WTC11 (cell line): ENCODE measurements around the gene HDAC9. TPM values are rescaled to one million over a fixed set of nuclear protein-coding genes. Genes with fewer than 3 reads are reported as not detected.

ENCODE experiments used
- ATAC-seq: fragments of 200-7000 bp; cut with Tn5 transposase; 2 replicates; pipeline ENCODE4 v1.10.0; 2021; ENCODE audit warnings: mild to moderate bottlenecking, moderate library complexity
- CTCF ChIA-PET: fragments of 300-600 bp; sonication (Branson Sonifier 250); formaldehyde crosslinking; loops from one replicate; lab custom pipeline; 2021; ENCODE audit warnings: antibody characterized with exemption; lab: Charles Lee
- POLR2A ChIA-PET: fragments of 350-600 bp; sonication (Branson Sonifier 250); formaldehyde crosslinking; loops from one replicate; lab custom pipeline; 2021; ENCODE audit warnings: antibody characterized with exemption; lab: Charles Lee
- DNase-seq: peaks from one replicate; pipeline ENCODE4 v3.0.0; 2021; ENCODE audit warnings: low spot score
- H3K27ac Mint-ChIP-seq: 2 replicates; pipeline ENCODE4 v1.8.0; 2021; ENCODE audit warnings: mixed read lengths
- H3K27me3 Mint-ChIP-seq: 2 replicates; pipeline ENCODE4 v1.8.0; 2021; ENCODE audit warnings: low read depth, mild to moderate bottlenecking, moderate library complexity, mixed read lengths
- H3K36me3 Mint-ChIP-seq: 2 replicates; pipeline ENCODE4 v1.8.0; 2021; ENCODE audit warnings: mixed read lengths
- H3K4me1 Mint-ChIP-seq: 2 replicates; pipeline ENCODE4 v1.8.0; 2022; ENCODE audit warnings: mixed read lengths
- H3K4me3 Mint-ChIP-seq: 2 replicates; pipeline ENCODE4 v1.8.0; 2021; ENCODE audit warnings: mild to moderate bottlenecking, moderate library complexity, mixed read lengths
- H3K9me3 Mint-ChIP-seq: 2 replicates; pipeline ENCODE4 v1.8.0; 2021; ENCODE audit warnings: mixed read lengths
- ARID4B ChIP-seq: sonication (generic); formaldehyde crosslinking; IDR thresholded peaks from 2 replicates; pipeline ENCODE4 v1.8.0; 2023; ENCODE audit warnings: missing genetic modification reagents, mild to moderate bottlenecking, borderline replicate concordance
- ATF2 ChIP-seq: sonication (generic); formaldehyde crosslinking; IDR thresholded peaks from 2 replicates; pipeline ENCODE4 v1.8.1; 2022; ENCODE audit warnings: low read depth, missing genetic modification reagents, borderline replicate concordance
- ETV6 ChIP-seq: sonication (generic); formaldehyde crosslinking; IDR thresholded peaks from 2 replicates; pipeline ENCODE4 v1.8.1; 2022; ENCODE audit warnings: mild to moderate bottlenecking, missing genetic modification reagents
- GTF2I ChIP-seq: fragments of 250-450 bp; sonication (Bioruptor Pico); conservative IDR thresholded peaks from 2 replicates; pipeline ENCODE4 v1.4.0; 2021; ENCODE audit warnings: mild to moderate bottlenecking
- KAT7 ChIP-seq: sonication (generic); formaldehyde crosslinking; IDR thresholded peaks from 2 replicates; pipeline ENCODE4 v1.8.1; 2023; ENCODE audit warnings: missing genetic modification reagents, mild to moderate bottlenecking, borderline replicate concordance
- NFE2L1 ChIP-seq: sonication (generic); formaldehyde crosslinking; IDR thresholded peaks from 2 replicates; pipeline ENCODE4 v1.8.1; 2023; ENCODE audit warnings: missing genetic modification reagents
- NR1H2 ChIP-seq: sonication (generic); formaldehyde crosslinking; IDR thresholded peaks from 2 replicates; pipeline ENCODE4 v1.9.0; 2021; ENCODE audit warnings: mild to moderate bottlenecking, moderate library complexity, missing genetic modification reagents
- NR3C1 ChIP-seq: sonication (generic); formaldehyde crosslinking; conservative IDR thresholded peaks from 2 replicates; pipeline ENCODE4 v1.8.1; 2023; ENCODE audit warnings: low read depth, mild to moderate bottlenecking, missing genetic modification reagents
- PRDM15 ChIP-seq: sonication (generic); formaldehyde crosslinking; IDR thresholded peaks from 2 replicates; pipeline ENCODE4 v1.8.0; 2022; ENCODE audit warnings: missing genetic modification reagents
- SMAD3 ChIP-seq: sonication (generic); formaldehyde crosslinking; IDR thresholded peaks from 2 replicates; pipeline ENCODE4 v1.8.0; 2022; ENCODE audit warnings: missing genetic modification reagents, mild to moderate bottlenecking, borderline replicate concordance
- STAT6 ChIP-seq: sonication (generic); formaldehyde crosslinking; conservative IDR thresholded peaks from 2 replicates; pipeline ENCODE4 v1.8.1; 2023; ENCODE audit warnings: mild to moderate bottlenecking, low read depth, missing genetic modification reagents, moderate library complexity
- TEAD4 ChIP-seq: sonication (generic); formaldehyde crosslinking; IDR thresholded peaks from 2 replicates; pipeline ENCODE4 v1.8.0; 2022; ENCODE audit warnings: mild to moderate bottlenecking, missing genetic modification reagents
- ZMAT4 ChIP-seq: fragments of 250-450 bp; sonication (Bioruptor Pico); IDR thresholded peaks from 2 replicates; pipeline ENCODE4 v1.9.0; 2021; ENCODE audit warnings: mild to moderate bottlenecking
- ZNF121 ChIP-seq: sonication (generic); formaldehyde crosslinking; IDR thresholded peaks from 2 replicates; pipeline ENCODE4 v1.8.0; 2023; ENCODE audit warnings: missing genetic modification reagents
- ZNF396 ChIP-seq: fragments of 250-450 bp; sonication (Bioruptor Pico); IDR thresholded peaks from 2 replicates; pipeline ENCODE4 v1.8.0; 2021; ENCODE audit warnings: mild to moderate bottlenecking, moderate library complexity, borderline replicate concordance
- ZNF416 ChIP-seq: fragments of 250-450 bp; sonication (Bioruptor Pico); IDR thresholded peaks from 2 replicates; pipeline ENCODE4 v1.9.0; 2021; ENCODE audit warnings: mild to moderate bottlenecking, inconsistent platforms
- ZNF423 ChIP-seq: fragments of 250-450 bp; sonication (Bioruptor Pico); IDR thresholded peaks from 2 replicates; pipeline ENCODE4 v2.1.2; 2022; ENCODE audit warnings: mild to moderate bottlenecking, moderate library complexity
- ZSCAN18 ChIP-seq: fragments of 250-450 bp; sonication (Bioruptor Pico); IDR thresholded peaks from 2 replicates; pipeline ENCODE4 v2.1.2; 2022; ENCODE audit warnings: mild to moderate bottlenecking, moderate library complexity
- total RNA-seq: library from RNA; stranded (reverse); gene quantifications from 3 replicates; pipeline ENCODE4 v1.2.3, GENCODE V29; 2021

HDAC9 gene
- total RNA-seq, 1 experiment from 2014 or later = 18.8 TPM

GRCh38 chr7:18974803-18975202, 479.3 kb downstream of the HDAC9 start (continued):
- TF ChIP-seq NR1H2 (CRISPR knock-in tag) = no peak
- no peak for TF ChIP-seq PRDM15 (CRISPR knock-in tag)
- no peak for TF ChIP-seq ZNF416 (CRISPR knock-in tag)
- no peak for TF ChIP-seq ZMAT4

GRCh38 chr7:18975276-18975675, 479.7 kb downstream of the HDAC9 start:
- Mint-ChIP-seq H3K36me3 (no peaks in the 10 kb centered on the region), H3K9me3 (0 out of 2 replicates have a peak, but pooled peaks cover 3% of the 10 kb centered on the region), H3K4me3 (no peak overlapping the region), H3K4me1 (no peaks in the 10 kb centered on the region), H3K27ac (no peak overlapping the region), H3K27me3 (no peaks in the 10 kb centered on the region)
- no peak for ATAC-seq
- POLR2A ChIA-PET = no interaction called here
- DNase-seq = no peak
- CTCF ChIA-PET = no interaction called here
- no peak for TF ChIP-seq TEAD4 (CRISPR knock-in tag)
- TF ChIP-seq ZNF121 (CRISPR knock-in tag) = no peak
- no peak for TF ChIP-seq ZNF423 (CRISPR knock-in tag)
- TF ChIP-seq ETV6 (CRISPR knock-in tag) = no peak
- TF ChIP-seq STAT6 (CRISPR knock-in tag) = no peak
- TF ChIP-seq ZNF396 (CRISPR knock-in tag) = no peak
- no peak for TF ChIP-seq SMAD3 (CRISPR knock-in tag)
- TF ChIP-seq GTF2I (CRISPR knock-in tag) = no peak
- TF ChIP-seq NR3C1 (CRISPR knock-in tag) = no peak
- TF ChIP-seq, all 79 proteins: peak for 0

GRCh38 chr7:18975689-18976280, 480.2 kb downstream of the HDAC9 start:
- H3K27me3 Mint-ChIP-seq = no peaks in the 10 kb centered on the region
- no peak for ATAC-seq
- 0 out of 2 replicates have a peak, but pooled peaks cover 3% of the 10 kb centered on the region for H3K9me3 Mint-ChIP-seq
- H3K36me3 Mint-ChIP-seq = no peaks in the 10 kb centered on the region
- no peak for DNase-seq
- TF ChIP-seq ARID4B (CRISPR knock-in tag) (no peak), ZSCAN18 (no peak), NR1H2 (CRISPR knock-in tag) (no peak), KAT7 (no peak), NFE2L1 (CRISPR knock-in tag) (no peak), ATF2 (no peak)
- TF ChIP-seq, all 79 proteins: peak for 0
- no peaks in the 10 kb centered on the region for H3K4me1 Mint-ChIP-seq
- CTCF ChIA-PET = no interaction called here
- H3K27ac Mint-ChIP-seq = no peak overlapping the region
- no peak overlapping the region for H3K4me3 Mint-ChIP-seq
- POLR2A ChIA-PET = no interaction called here
